ENCODE results near the gene EFNA5. TPM values are rescaled to one million over a fixed set of nuclear protein-coding genes. Genes with fewer than 3 reads are reported as not detected.

Gene EFNA5
- total and polyA plus RNA-seq, 2 of the 8 experiments (the other 6 are each of a cell fraction or from before 2014, with no cell fraction given), result 9.6 to 21.8 TPM

DNA sequence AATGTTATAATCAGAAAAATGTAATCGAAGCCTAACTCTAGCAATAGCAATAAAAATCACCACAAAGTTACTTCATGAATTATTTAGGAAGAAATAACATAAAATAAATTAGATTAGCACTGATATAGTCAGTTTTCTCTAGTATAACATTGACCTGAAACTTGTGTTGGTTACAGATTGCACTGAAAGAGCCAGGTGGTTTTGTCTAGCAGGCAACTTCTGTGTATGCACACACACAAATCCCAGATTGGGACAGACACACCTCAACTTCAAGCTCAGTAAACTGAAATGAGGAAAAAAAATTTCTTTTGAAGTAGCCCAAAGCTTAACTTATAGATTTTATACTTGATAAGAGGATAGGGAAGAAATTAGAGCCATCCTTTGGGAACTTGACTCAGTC is 129.3 kb downstream of the EFNA5 start:
- no peak overlapping the region for H3K4ac ChIP-seq (replicated peaks; ENCODE audit: insufficient read length, low read depth, low read length)
- H3K14ac ChIP-seq (ENCODE audit: insufficient read length), result no peak overlapping the region
- peaks cover 0 to 3% of the 10 kb centered on the region in 2 experiments for H4K20me1 ChIP-seq (replicated peaks in 1 of 2; ENCODE audit: control insufficient read depth in 1 of 2, insufficient read depth in 2 of 2, low read length in 2 of 2)
- no peak overlapping the region for H3K4me2 ChIP-seq (ENCODE audit: insufficient read depth in 1 of 2, low read depth in 2 of 2, low read length in 2 of 2)
- H3K18ac ChIP-seq (ENCODE audit: extremely low read depth, low read length), result no peak overlapping the region
- H3K4me3 ChIP-seq (ENCODE audit: extremely low read depth in 1 of 4, insufficient read depth in 2 of 4, low read depth in 3 of 4, low read length in 4 of 4), result no peak overlapping the region
- no peak overlapping the region for H3K9ac ChIP-seq (replicated peaks in 1 of 4; ENCODE audit: extremely low read depth in 1 of 4, low read depth in 3 of 4, low read length in 3 of 4)
- H2BK120ac ChIP-seq (replicated peaks; ENCODE audit: low read depth, low read length), result no peak overlapping the region
- no peak overlapping the region for H3K56ac ChIP-seq (replicated peaks; ENCODE audit: insufficient read length, low read depth, low read length)
- H2BK12ac ChIP-seq (ENCODE audit: low read depth, low read length), result no peak overlapping the region
- no peaks in the 10 kb centered on the region; the same call in 1 of the 2 replicates for H3K79me1 ChIP-seq (ENCODE audit: low read depth, low read length)
- no peak overlapping the region for H4K8ac ChIP-seq (ENCODE audit: extremely low read depth, insufficient read depth, low read length)
- no peak overlapping the region for H2BK5ac ChIP-seq (ENCODE audit: low read depth, low read length)
- H4K5ac ChIP-seq (ENCODE audit: insufficient read length, low read depth, low read length), result no peak overlapping the region
- DNase-seq (ENCODE audit: low read depth in 1 of 2, low spot score in 2 of 2) (no peak), FAIRE-seq (no peak)
- no peak overlapping the region for H3K23ac ChIP-seq (ENCODE audit: insufficient read length)
- no peak overlapping the region for H2AFZ ChIP-seq (ENCODE audit: low read length)
- no peak overlapping the region for H3K27ac ChIP-seq (ENCODE audit: low read depth, low read length)
- H3K9me3 ChIP-seq (ENCODE audit: insufficient read depth in 2 of 2, low read depth in 1 of 2, low read length in 1 of 2), result no peaks in the 10 kb centered on the region
- H3K36me3 ChIP-seq (ENCODE audit: control insufficient read depth in 2 of 4, insufficient read depth in 4 of 4, low read length in 3 of 4), result no peaks in the 10 kb centered on the region
- WGBS, 2 experiments (ENCODE audit: extremely low coverage in 1 of 2, insufficient coverage in 1 of 2, insufficient read length in 1 of 2, insufficient replicate concordance in 2 of 2, low coverage in 1 of 2, low lambda C conversion rate in 2 of 2, missing lambda C conversion rate in 1 of 2), result 96% methylated on average over 1 of the region's 1 CpG; no CpG with 5 or more reads in 1 of the 2 experiments
- H3K23me2 ChIP-seq (ENCODE audit: low read depth, low read length), result no peaks in the 10 kb centered on the region
- POLR2A ChIA-PET (ENCODE audit: partially characterized antibody), result no interaction called here
- H2BK15ac ChIP-seq (ENCODE audit: low read length), result no peak overlapping the region
- no peaks in the 10 kb centered on the region for H3K27me3 ChIP-seq (replicated peaks in 1 of 4; ENCODE audit: control insufficient read depth in 3 of 4, extremely low read depth in 1 of 4, insufficient read depth in 3 of 4, low read length in 3 of 4)
- no peak overlapping the region for H2AK5ac ChIP-seq (ENCODE audit: low read depth, low read length)
- H3K79me2 ChIP-seq (ENCODE audit: control insufficient read depth in 1 of 2, insufficient read depth in 2 of 2, low read length in 2 of 2), result no peaks in the 10 kb centered on the region
- CTCF ChIA-PET (ENCODE audit: partially characterized antibody), result interaction anchor here (0.8 kb wide), 1 partner anchor 11 kb away, joined by 3 read pairs; no protein-coding TSS in a partner anchor
- no peak overlapping the region for H4K91ac ChIP-seq (replicated peaks; ENCODE audit: insufficient read length, low read length)
- peaks cover 0 to 11% (median 7%) of the 10 kb centered on the region in 4 experiments; a peak in 2 of 7 replicates for H3K4me1 ChIP-seq (replicated peaks in 1 of 4; ENCODE audit: control insufficient read depth in 3 of 4, insufficient read depth in 4 of 4, low read length in 3 of 4)
- H2BK20ac ChIP-seq (ENCODE audit: low read length), result no peak overlapping the region
- no peak for TF ChIP-seq RAD21 (IDR thresholded peaks at IDR 0.05 in 1 of 2, conservative IDR thresholded peaks at IDR 0.05 in 1 of 2; ENCODE audit: low read depth in 2 of 2, low read length in 2 of 2)
- no peak for TF ChIP-seq CBX8 (IDR thresholded peaks at IDR 0.05; ENCODE audit: borderline replicate concordance, low read depth, low read length)
- no peak for TF ChIP-seq KDM4A (IDR thresholded peaks at IDR 0.05; ENCODE audit: low read depth, low read length, severe bottlenecking)
- TF ChIP-seq BACH1 (IDR thresholded peaks at IDR 0.05; ENCODE audit: low read length), result no peak
- TF ChIP-seq, protein P1, sequence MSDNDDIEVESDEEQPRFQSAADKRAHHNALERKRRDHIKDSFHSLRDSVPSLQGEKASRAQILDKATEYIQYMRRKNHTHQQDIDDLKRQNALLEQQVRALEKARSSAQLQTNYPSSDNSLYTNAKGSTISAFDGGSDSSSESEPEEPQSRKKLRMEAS (IDR thresholded peaks at IDR 0.05), result no peak

All from H1 (cell line).